ENCODE data around the gene SLC35G3.

DNA sequence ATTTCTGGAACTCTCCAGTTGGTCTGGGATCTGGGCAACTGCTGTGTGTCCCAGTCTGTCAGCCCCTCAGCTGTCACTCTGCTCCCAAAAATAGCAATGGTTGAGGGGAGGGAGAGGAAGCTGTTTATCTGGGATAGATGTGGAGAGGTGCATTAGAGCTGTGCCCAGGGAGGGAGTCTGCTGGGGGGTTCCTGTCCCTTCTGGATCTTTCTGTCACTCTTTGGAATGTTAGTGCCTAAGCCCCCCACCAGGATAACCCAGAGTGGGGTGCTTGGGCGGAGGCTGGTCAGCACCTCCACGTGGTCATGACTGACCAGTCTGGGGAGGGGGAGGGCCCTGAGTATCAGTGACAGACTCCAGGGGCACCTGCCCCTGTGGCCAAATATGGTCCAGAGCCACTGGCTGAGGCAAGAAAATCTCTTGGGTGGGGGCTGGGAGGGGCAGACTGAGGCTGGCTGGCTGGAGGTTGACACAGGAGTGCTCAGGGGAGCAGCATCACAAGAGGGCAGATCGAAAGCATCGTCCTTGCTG lies 46.8 kb downstream of the SLC35G3 start, which contains the start of gene UNC45B:
- TF ChIP-seq, protein P1, sequence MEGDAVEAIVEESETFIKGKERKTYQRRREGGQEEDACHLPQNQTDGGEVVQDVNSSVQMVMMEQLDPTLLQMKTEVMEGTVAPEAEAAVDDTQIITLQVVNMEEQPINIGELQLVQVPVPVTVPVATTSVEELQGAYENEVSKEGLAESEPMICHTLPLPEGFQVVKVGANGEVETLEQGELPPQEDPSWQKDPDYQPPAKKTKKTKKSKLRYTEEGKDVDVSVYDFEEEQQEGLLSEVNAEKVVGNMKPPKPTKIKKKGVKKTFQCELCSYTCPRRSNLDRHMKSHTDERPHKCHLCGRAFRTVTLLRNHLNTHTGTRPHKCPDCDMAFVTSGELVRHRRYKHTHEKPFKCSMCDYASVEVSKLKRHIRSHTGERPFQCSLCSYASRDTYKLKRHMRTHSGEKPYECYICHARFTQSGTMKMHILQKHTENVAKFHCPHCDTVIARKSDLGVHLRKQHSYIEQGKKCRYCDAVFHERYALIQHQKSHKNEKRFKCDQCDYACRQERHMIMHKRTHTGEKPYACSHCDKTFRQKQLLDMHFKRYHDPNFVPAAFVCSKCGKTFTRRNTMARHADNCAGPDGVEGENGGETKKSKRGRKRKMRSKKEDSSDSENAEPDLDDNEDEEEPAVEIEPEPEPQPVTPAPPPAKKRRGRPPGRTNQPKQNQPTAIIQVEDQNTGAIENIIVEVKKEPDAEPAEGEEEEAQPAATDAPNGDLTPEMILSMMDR (IDR thresholded peaks at IDR 0.05) = no peak
- no peak for TF ChIP-seq POLR2A (IDR thresholded peaks at IDR 0.05)

Data from Peyer's patch (tissue), 4 donors.